A549 (cell line): Measurements from ENCODE around the gene SLC6A6. TPM values are rescaled to one million over a fixed set of nuclear protein-coding genes. Genes with fewer than 3 reads are reported as not detected.

Experiments
- ATAC-seq, 2 experiments: fragments of 200-7000 bp in 1 of 2; fragments of >200 bp in 1 of 2; cut with Nextera tagmentation in 1 of 2; cut with Tn5 transposase in 1 of 2; 3 replicates each; pipeline versions ENCODE4 v1.8.0 to v1.9.1; 2018 to 2020; ENCODE audit warnings: mild to moderate bottlenecking in 1 of 2, moderate library complexity in 1 of 2
- CTCF ChIA-PET: fragments of 300-600 bp; sonication (Branson Sonifier 250); formaldehyde crosslinking; extraction: SDS; loops from one replicate; lab custom pipeline; 2021; ENCODE audit warnings: antibody characterized with exemption, inconsistent platforms; lab: Yijun Ruan, JAX
- POLR2A ChIA-PET: fragments of 350-600 bp; formaldehyde crosslinking; extraction: SDS; loops from one replicate; lab custom pipeline; 2021; ENCODE audit warnings: antibody characterized with exemption, inconsistent platforms; lab: Yijun Ruan, JAX
- DNase-seq, 2 experiments: peaks; one replicate each; pipeline versions ENCODE4 v3.0.0 to v3.0.0-alpha.2; 2011 to 2016; ENCODE audit warnings: low read depth in 1 of 2, low spot score in 1 of 2
- FAIRE-seq: peaks from 2 replicates; lab custom pipeline; 2011; peaks lifted over from hg19 to GRCh38; lab: Jason Lieb, UNC
- H3K27ac ChIP-seq, 2 experiments: fragments of >200 bp; sonication (Bioruptor Twin); formaldehyde crosslinking; 3 replicates each; pipeline ENCODE4 v1.5.1; 2016 to 2017
- H3K4me1 ChIP-seq: fragments of >200 bp; sonication (Bioruptor Twin); formaldehyde crosslinking; 3 replicates; pipeline ENCODE4 v1.6.1; 2016
- H3K4me2 ChIP-seq: fragments of >200 bp; sonication (Bioruptor Twin); formaldehyde crosslinking; 3 replicates; pipeline ENCODE4 v1.6.1; 2016
- H3K4me3 ChIP-seq: fragments of >200 bp; sonication (Bioruptor Twin); formaldehyde crosslinking; 3 replicates; pipeline ENCODE4 v1.5.1; 2016
- H3K9me3 ChIP-seq: fragments of >200 bp; sonication (Bioruptor Twin); formaldehyde crosslinking; 3 replicates; pipeline ENCODE4 v1.6.1; 2016
- CHD2 ChIP-seq: fragments of 150-350 bp; IDR thresholded peaks from 2 replicates; pipeline ENCODE4 v1.6.1; 2014; ENCODE audit warnings: low read length; ENCODE audit not compliant: partially characterized antibody
- EP300 ChIP-seq, 2 experiments: fragments of >200 bp; sonication (Bioruptor Twin); formaldehyde crosslinking; IDR thresholded peaks; 2 replicates in 1 of 2; 3 replicates in 1 of 2; pipeline ENCODE4 v1.6.1; 2016 to 2017
- ESRRA ChIP-seq: fragments of 150-350 bp; IDR thresholded peaks from 2 replicates; pipeline ENCODE4 v1.6.1; 2014; ENCODE audit warnings: mild to moderate bottlenecking, low read length, borderline replicate concordance
- FOSB ChIP-seq: fragments of 250-450 bp; sonication (Bioruptor Pico); IDR thresholded peaks from 2 replicates; pipeline ENCODE4 v1.5.0; 2020; ENCODE audit warnings: mild to moderate bottlenecking, moderate library complexity
- FOSL2 ChIP-seq, 2 experiments: fragments of 450-650 bp in 1 of 2; fragments of >200 bp in 1 of 2; sonication (Bioruptor Twin) in 1 of 2; formaldehyde crosslinking; IDR thresholded peaks; 2 replicates each; pipeline versions ENCODE4 v1.5.0 to v1.6.1; 2016 to 2020; ENCODE audit warnings: mild to moderate bottlenecking in 1 of 2, moderate library complexity in 1 of 2
- GATA3 ChIP-seq: IDR thresholded peaks from 2 replicates; pipeline ENCODE4 v1.6.1; 2012; ENCODE audit warnings: borderline replicate concordance
- HOXB13 ChIP-seq: fragments of 250-450 bp; sonication (Bioruptor Pico); IDR thresholded peaks from 2 replicates; pipeline ENCODE4 v1.5.0; 2020; ENCODE audit warnings: low read depth, mild to moderate bottlenecking, moderate library complexity
- HOXB5 ChIP-seq: fragments of 250-450 bp; sonication (Bioruptor Pico); IDR thresholded peaks from 2 replicates; pipeline ENCODE4 v1.5.0; 2020; ENCODE audit warnings: mild to moderate bottlenecking, moderate library complexity
- JUN ChIP-seq, 2 experiments: fragments of >200 bp; sonication (Bioruptor Twin); formaldehyde crosslinking; IDR thresholded peaks; 2 replicates in 1 of 2; 3 replicates in 1 of 2; pipeline ENCODE4 v1.6.1; 2016 to 2017
- JUNB ChIP-seq: fragments of >200 bp; sonication (Bioruptor Twin); formaldehyde crosslinking; IDR thresholded peaks from 2 replicates; pipeline ENCODE4 v1.6.1; 2016
- KDM1A ChIP-seq: fragments of 200-600 bp; sonication (generic); IDR thresholded peaks from 2 replicates; pipeline ENCODE4 v1.6.1; 2016; ENCODE audit warnings: low read depth, mild to moderate bottlenecking
- KDM5A ChIP-seq: fragments of 200-600 bp; sonication (generic); IDR thresholded peaks from 2 replicates; pipeline ENCODE4 v1.6.1; 2016; ENCODE audit warnings: antibody characterized with exemption, mild to moderate bottlenecking
- MAX ChIP-seq: IDR thresholded peaks from 2 replicates; pipeline ENCODE4 v1.6.1; 2012
- MYC ChIP-seq: IDR thresholded peaks from 2 replicates; pipeline ENCODE4 v1.6.1; 2012; ENCODE audit warnings: mild to moderate bottlenecking, inconsistent platforms, low read length, improper control_type of control experiment, borderline replicate concordance
- NFE2L2 ChIP-seq: fragments of 150-350 bp; conservative IDR thresholded peaks from 2 replicates; pipeline ENCODE4 v1.6.1; 2014; ENCODE audit warnings: low read length
- NPAS2 ChIP-seq: fragments of 250-450 bp; sonication (Bioruptor Pico); IDR thresholded peaks from 2 replicates; pipeline ENCODE4 v1.8.0; 2022; ENCODE audit warnings: mild to moderate bottlenecking, moderate library complexity, borderline replicate concordance
- NR3C1 ChIP-seq: fragments of >200 bp; sonication (Bioruptor Twin); formaldehyde crosslinking; IDR thresholded peaks from 3 replicates; pipeline ENCODE4 v1.6.1; 2017
- POLR2A ChIP-seq: IDR thresholded peaks from 2 replicates; pipeline ENCODE4 v1.6.1; 2012; ENCODE audit warnings: mild to moderate bottlenecking, low read length
- POLR2AphosphoS2 ChIP-seq: conservative IDR thresholded peaks from 2 replicates; pipeline ENCODE4 v1.6.1; 2012; ENCODE audit warnings: low read length, improper control_type of control experiment, inconsistent platforms
- RAD21 ChIP-seq, 2 experiments: fragments of >200 bp in 1 of 2; sonication (Bioruptor Twin) in 1 of 2; formaldehyde crosslinking in 1 of 2; IDR thresholded peaks in 1 of 2; conservative IDR thresholded peaks in 1 of 2; 2 replicates in 1 of 2; 3 replicates in 1 of 2; pipeline ENCODE4 v1.6.1; 2012 to 2018; ENCODE audit warnings: inconsistent platforms in 1 of 2
- RARB ChIP-seq: fragments of 250-450 bp; sonication (Bioruptor Pico); IDR thresholded peaks from 2 replicates; pipeline ENCODE4 v1.8.0; 2021; ENCODE audit warnings: mild to moderate bottlenecking, moderate library complexity
- RCOR1 ChIP-seq: fragments of 150-350 bp; IDR thresholded peaks from 2 replicates; pipeline ENCODE4 v1.6.1; 2014; ENCODE audit warnings: antibody characterized with exemption, low read length, low read depth
- REST ChIP-seq: fragments of 200-600 bp; sonication (generic); IDR thresholded peaks from 2 replicates; pipeline ENCODE4 v1.6.1; 2016; ENCODE audit warnings: antibody characterized with exemption, mild to moderate bottlenecking, moderate library complexity
- SMC3 ChIP-seq: fragments of >200 bp; sonication (Bioruptor Twin); formaldehyde crosslinking; IDR thresholded peaks from 3 replicates; pipeline ENCODE4 v1.6.1; 2018; ENCODE audit warnings: inconsistent platforms
- SREBF2 ChIP-seq: fragments of 450-650 bp; IDR thresholded peaks from 2 replicates; pipeline ENCODE4 v1.6.1; 2014; ENCODE audit warnings: mild to moderate bottlenecking, moderate library complexity
- USF2 ChIP-seq: fragments of 450-650 bp; IDR thresholded peaks from 2 replicates; pipeline ENCODE4 v1.6.1; 2014; ENCODE audit warnings: antibody characterized with exemption
- ZC3H11A ChIP-seq: fragments of 450-650 bp; IDR thresholded peaks from 2 replicates; pipeline ENCODE4 v1.6.1; 2014; ENCODE audit warnings: antibody characterized with exemption, mild to moderate bottlenecking
- ZFP36 ChIP-seq: fragments of 450-650 bp; IDR thresholded peaks from 2 replicates; pipeline ENCODE4 v1.6.1; 2014; ENCODE audit warnings: borderline replicate concordance; ENCODE audit not compliant: partially characterized antibody
- WGBS: methylation state at CpG from one replicate; pipeline ENCODE4 v1.1.6; 2017; ENCODE audit errors: missing lambda C conversion rate; 5-methylcytosine and 5-hydroxymethylcytosine counted together
- polyA plus RNA-seq, 4 experiments: library from polyadenylated mRNA; depleted of rRNA in 3 of 4; stranded (reverse); fragments of >200 nt; fragmentation: RNase III in 1 of 4; extraction: RNeasy Plus Mini Kit Qiagen cat#74134 plus additional on column Dnase treatment in 1 of 4; gene quantifications; 2 replicates in 3 of 4; 3 replicates in 1 of 4; pipeline ENCODE4 v1.2.3, GENCODE V29; 2011 to 2017
- TF ChIP-seq, protein P1 (sequence below): fragments of 150-350 bp; IDR thresholded peaks from 2 replicates; pipeline ENCODE4 v1.6.1; 2014; ENCODE audit warnings: low read depth, mild to moderate bottlenecking, low read length
- TF ChIP-seq, protein P2 (sequence below): fragments of >200 bp; sonication (Bioruptor Twin); formaldehyde crosslinking; IDR thresholded peaks from 3 replicates; pipeline ENCODE4 v1.6.1; 2016
- TF ChIP-seq, protein P3 (sequence below): fragments of >200 bp; sonication (Bioruptor Twin); formaldehyde crosslinking; IDR thresholded peaks from 3 replicates; pipeline ENCODE4 v1.5.1; 2016

Gene SLC6A6
- polyA plus RNA-seq, 2 of the 4 experiments (the other 2 are of a cell fraction), result 73.3 to 73.8 TPM

GRCh38 chr3:14451844-14452739 lies 49.7 kb downstream of the SLC6A6 start:
- FAIRE-seq (peak; percentile 98), DNase-seq (peak; percentile 91 to 93), ATAC-seq (peak; percentile 75 to 83)
- H3K4me1 ChIP-seq, result peaks cover 53% of the 10 kb centered on the region
- H3K4me3 ChIP-seq, result peak overlapping the region; percentile 32; the same call in 1 of the 3 replicates
- ChIA-PET POLR2A (interaction anchor here (0.9 to 1.7 kb wide), 8 partner anchors 15 to 273 kb away, joined by 3 to 13 read pairs (median 4); partner anchors contain the start of genes LSM3 and SLC6A6), CTCF (interaction anchor here (0.8 to 3.5 kb wide), 12 partner anchors 10 to 193 kb away, joined by 3 to 23 read pairs (median 4); partner anchors contain the start of gene SLC6A6)
- 41% methylated on average over 17 of the region's 17 CpGs for WGBS
- 0 out of 3 replicates have a peak, but pooled peaks cover 4% of the 10 kb centered on the region for H3K9me3 ChIP-seq
- H3K27ac ChIP-seq, result peak overlapping the region; percentile 90 to 97
- H3K4me2 ChIP-seq, result peak overlapping the region; percentile 92
- TF ChIP-seq KDM5A, result no peak
- TF ChIP-seq RARB, result no peak
- no peak for TF ChIP-seq ZC3H11A
- TF ChIP-seq, protein P1, sequence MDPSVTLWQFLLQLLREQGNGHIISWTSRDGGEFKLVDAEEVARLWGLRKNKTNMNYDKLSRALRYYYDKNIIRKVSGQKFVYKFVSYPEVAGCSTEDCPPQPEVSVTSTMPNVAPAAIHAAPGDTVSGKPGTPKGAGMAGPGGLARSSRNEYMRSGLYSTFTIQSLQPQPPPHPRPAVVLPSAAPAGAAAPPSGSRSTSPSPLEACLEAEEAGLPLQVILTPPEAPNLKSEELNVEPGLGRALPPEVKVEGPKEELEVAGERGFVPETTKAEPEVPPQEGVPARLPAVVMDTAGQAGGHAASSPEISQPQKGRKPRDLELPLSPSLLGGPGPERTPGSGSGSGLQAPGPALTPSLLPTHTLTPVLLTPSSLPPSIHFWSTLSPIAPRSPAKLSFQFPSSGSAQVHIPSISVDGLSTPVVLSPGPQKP, result no peak
- peak; percentile 49; the same call in 1 of the 2 replicates for TF ChIP-seq NPAS2
- TF ChIP-seq, protein P2, sequence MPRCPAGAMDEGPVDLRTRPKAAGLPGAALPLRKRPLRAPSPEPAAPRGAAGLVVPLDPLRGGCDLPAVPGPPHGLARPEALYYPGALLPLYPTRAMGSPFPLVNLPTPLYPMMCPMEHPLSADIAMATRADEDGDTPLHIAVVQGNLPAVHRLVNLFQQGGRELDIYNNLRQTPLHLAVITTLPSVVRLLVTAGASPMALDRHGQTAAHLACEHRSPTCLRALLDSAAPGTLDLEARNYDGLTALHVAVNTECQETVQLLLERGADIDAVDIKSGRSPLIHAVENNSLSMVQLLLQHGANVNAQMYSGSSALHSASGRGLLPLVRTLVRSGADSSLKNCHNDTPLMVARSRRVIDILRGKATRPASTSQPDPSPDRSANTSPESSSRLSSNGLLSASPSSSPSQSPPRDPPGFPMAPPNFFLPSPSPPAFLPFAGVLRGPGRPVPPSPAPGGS, result peak; percentile 41; the same call in 1 of the 3 replicates
- TF ChIP-seq NFE2L2, result no peak
- peak in 1 of 2 experiments; percentile 61; a peak in 1 of 5 replicates for TF ChIP-seq JUN (IDR thresholded peaks at IDR 0.05)
- TF ChIP-seq RAD21 (conservative IDR thresholded peaks at IDR 0.05 in 1 of 2, IDR thresholded peaks at IDR 0.05 in 1 of 2), result no peak; a peak in 1 of 5 replicates
- TF ChIP-seq HOXB5 (CRISPR knock-in tag), result no peak
- peak; percentile 73; the same call in 1 of the 2 replicates for TF ChIP-seq GATA3
- no peak for TF ChIP-seq CHD2
- TF ChIP-seq FOSL2 (IDR thresholded peaks at IDR 0.05), result peak; percentile 84
- peak; percentile 90 for TF ChIP-seq FOSL2 (CRISPR knock-in tag; IDR thresholded peaks at IDR 0.05)
- TF ChIP-seq NR3C1, result no peak
- TF ChIP-seq EP300 (IDR thresholded peaks at IDR 0.05), result peak; percentile 58 to 70; a peak in 2 of 5 replicates
- TF ChIP-seq, protein P3, sequence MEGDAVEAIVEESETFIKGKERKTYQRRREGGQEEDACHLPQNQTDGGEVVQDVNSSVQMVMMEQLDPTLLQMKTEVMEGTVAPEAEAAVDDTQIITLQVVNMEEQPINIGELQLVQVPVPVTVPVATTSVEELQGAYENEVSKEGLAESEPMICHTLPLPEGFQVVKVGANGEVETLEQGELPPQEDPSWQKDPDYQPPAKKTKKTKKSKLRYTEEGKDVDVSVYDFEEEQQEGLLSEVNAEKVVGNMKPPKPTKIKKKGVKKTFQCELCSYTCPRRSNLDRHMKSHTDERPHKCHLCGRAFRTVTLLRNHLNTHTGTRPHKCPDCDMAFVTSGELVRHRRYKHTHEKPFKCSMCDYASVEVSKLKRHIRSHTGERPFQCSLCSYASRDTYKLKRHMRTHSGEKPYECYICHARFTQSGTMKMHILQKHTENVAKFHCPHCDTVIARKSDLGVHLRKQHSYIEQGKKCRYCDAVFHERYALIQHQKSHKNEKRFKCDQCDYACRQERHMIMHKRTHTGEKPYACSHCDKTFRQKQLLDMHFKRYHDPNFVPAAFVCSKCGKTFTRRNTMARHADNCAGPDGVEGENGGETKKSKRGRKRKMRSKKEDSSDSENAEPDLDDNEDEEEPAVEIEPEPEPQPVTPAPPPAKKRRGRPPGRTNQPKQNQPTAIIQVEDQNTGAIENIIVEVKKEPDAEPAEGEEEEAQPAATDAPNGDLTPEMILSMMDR, result no peak
- 0 out of 3 replicates have a peak, but pooled peaks have one; percentile 10 for TF ChIP-seq SMC3
- peak; percentile 37; the same call in 1 of the 2 replicates for TF ChIP-seq MYC
- peak; percentile 77 for TF ChIP-seq JUNB
- no peak for TF ChIP-seq HOXB13
- TF ChIP-seq RCOR1, result no peak
- no peak for TF ChIP-seq REST
- no peak for TF ChIP-seq POLR2AphosphoS2
- no peak for TF ChIP-seq SREBF2
- TF ChIP-seq KDM1A, result no peak
- peak; percentile 86 for TF ChIP-seq ESRRA
- TF ChIP-seq USF2, result peak; percentile 90
- peak; percentile 94 for TF ChIP-seq ZFP36
- TF ChIP-seq FOSB (CRISPR knock-in tag), result no peak
- peak; percentile 95 for TF ChIP-seq MAX
- no peak for TF ChIP-seq POLR2A
